ENCODE measurements around the gene NKAIN4.

The NKAIN4 gene

DNA sequence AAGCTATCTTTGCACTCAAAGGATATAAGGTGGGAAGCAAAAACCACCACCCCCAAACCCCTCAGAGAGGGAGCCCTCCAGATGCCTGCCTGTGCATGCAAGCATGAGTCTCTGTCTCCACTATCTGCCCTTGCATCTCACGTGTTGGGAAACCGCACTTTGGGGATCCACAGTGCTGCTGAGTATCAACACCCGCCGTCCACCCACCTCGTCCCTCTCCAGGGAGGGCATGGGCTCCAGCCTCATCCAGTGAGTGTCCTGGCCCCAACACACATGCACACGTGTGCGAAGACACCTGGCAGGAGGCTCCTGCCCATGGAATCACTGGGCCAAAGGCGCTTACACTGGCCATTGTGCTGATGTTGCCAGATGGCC lies 34.8 kb downstream of the NKAIN4 start:
- no peak for DNase-seq (ENCODE audit: low read depth, low spot score)

DNA sequence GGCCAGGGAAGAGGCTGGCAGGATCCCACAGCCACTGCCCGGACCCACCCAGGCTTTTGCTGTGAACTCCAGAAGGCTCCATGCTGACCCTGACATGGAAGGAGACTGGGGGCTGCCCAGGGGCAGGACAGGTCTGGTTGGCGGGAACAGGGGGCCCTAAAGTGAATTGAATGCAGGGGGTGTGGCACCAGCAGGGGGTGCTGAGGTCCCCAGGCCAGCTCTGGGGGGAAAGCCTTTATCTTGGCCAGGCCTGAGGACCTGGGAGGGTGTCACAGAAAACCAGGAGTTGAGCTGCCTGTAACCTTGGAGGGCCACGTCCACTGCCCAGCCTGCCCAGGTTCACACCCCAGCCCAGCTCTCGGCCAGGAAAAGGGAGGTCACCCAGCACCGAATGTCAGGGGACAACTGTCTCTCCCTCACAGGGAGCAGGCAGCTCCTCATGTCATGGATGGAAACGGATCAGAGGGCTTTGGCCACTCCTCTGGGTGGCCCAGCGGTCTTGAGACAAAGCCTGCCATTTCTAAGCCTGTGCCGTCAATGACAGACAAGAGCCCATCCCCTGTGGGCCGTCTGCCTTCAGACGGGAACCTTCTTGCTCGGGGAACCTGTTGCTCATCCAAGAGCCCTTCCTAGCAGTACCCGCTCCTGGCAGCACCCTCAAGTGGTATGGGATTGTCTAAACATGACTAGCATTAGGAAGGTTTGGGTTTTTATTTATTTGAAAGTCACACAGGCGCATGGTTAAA lies 35.4 kb downstream of the NKAIN4 start:
- DNase-seq (ENCODE audit: low read depth, low spot score): no peak

DNA sequence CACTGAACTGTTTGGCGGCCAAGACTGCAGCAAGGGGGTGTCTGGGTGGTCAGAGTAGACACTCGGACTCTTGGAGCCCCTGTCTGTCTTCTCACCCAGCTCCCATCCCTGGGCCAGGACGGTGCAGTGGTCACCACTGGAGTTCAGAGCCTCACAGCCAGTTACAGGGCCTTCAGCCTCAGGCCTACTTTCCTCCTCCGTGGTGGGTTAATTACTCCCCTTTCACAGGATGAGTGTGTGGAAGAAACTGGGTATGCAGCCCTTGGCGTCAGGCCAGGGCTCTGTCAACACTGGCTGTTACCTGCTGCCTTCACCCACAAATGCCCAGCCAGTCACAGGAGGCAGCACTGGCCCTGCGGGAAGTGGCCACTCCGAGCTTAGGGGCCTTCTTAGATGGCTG lies 36.6 kb downstream of the NKAIN4 start:
- DNase-seq (ENCODE audit: low read depth, low spot score): no peak

DNA sequence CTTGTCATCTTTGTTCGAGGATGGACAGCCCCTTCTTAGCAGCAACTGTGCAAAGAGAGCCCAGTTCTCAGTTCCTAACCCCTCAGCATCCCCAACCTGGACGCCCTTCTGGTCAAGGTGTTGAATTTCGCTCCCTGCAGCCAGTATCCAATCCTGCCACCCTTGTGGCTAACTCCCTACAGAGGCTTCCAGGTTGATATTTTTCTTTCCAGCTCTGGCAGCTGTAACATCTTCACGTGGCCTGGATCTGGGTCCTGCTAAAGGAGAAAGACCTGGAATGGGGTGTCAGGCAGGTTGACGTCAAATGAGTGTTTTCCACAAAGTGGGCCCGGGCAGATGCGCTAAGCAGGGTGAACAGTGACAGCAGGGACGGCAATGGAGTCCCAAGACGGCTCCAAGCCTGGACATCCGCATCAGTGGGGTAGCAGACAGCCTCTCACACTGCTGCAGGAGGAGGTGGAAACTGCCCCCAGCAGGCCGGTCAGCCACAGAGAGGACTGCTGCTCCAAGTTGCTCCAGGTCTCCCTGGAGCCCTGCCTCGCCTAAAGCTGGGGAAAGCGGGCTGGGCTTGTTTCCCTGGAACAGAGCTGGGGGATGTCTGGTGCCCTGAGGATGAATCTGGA lies 37.3 kb downstream of the NKAIN4 start:
- DNase-seq (ENCODE audit: low read depth, low spot score): no peak

DNA sequence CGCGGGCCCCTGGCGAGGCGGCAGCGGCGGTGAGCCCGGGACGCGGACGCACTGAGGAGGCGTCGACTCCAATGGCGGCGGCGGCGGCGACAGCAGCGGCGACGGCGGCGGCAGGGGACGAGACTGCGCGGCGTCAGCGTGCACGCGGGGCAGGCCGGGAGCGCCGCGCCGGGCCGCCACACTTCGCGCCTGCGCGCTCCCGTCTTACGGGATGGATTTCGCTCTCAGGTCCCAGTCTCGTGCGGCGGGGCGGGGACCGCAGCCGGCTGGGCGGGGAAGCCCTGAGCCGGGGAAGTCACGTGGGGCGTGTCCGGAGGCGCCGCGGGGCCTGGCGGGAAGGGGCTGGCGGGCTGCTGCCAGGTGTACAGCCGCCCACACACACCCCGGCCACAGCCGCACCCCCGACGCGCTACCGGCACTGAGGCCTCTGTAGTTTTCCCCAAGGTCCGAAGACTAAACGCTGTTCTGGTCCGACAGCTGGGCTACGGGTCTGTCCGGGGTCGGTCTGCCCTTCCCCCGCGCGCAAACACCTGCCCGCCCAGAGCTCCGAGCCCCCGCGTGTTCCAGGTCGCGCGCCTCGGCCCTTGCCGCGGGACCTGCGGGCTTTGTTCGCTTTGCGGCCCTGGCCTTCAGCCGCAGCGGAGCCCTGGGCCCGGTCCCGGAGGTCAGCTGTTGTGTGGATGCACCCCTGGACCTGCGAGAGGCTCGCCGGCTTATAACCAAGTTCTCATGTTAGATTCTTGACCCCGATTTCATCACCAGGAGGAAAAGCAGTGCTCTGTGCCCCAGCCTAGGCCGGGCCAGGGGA lies 38.0 kb downstream of the NKAIN4 start, which contains the start of gene YTHDF1:
TSS of gene YTHDF1 (minus strand) at position 91 of the 808 bp plus-strand sequence. CDS start 239 bp downstream, outside the sequence.
- DNase-seq (ENCODE audit: low read depth, low spot score): peak; percentile 87

DNA sequence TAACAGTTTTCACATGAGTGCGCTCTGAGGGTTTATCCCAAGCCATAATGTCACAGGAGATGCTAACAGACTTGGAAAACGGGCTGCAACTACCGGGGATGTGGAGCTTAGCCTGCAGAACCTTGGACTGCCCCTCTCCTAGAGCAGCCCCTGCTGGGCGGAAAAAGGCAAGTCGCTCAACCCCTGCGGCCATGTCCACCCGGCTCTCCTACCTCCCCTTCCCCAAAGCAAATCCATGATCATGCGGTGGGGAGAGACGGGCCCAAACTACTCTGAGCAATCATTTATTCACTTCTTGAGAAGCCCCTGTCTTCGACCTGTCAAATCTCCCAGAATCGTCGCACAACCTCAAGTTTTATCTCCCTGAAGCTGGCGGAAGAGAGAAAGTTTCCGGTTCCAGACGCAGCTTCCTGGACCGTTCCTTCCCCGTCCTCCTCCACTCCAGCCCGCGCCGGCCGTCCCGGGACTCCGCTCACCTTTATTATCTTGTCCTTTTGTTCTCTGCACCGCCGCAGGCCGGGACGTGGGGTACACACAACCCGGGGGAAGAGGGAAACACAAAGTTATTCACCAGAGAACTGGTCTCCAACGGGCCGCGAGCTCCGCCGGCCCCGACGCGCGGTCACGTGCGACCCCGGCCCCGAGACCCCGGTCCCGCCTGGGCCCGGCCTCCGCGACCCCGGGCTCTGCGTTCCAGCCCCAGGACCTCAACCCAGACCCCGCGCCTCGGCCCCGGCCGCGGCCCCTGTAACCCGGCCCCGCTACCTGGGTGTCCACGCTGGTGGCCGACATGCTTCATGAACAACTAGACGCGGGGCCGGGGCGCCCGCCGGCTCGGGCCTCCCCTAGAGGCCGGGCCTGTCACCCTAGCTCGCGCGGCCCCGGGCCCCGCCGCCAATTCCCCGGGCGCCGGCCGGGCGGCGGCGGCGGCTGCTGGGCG lies 38.9 kb downstream of the NKAIN4 start:
- DNase-seq (ENCODE audit: low read depth, low spot score): no peak

DNA sequence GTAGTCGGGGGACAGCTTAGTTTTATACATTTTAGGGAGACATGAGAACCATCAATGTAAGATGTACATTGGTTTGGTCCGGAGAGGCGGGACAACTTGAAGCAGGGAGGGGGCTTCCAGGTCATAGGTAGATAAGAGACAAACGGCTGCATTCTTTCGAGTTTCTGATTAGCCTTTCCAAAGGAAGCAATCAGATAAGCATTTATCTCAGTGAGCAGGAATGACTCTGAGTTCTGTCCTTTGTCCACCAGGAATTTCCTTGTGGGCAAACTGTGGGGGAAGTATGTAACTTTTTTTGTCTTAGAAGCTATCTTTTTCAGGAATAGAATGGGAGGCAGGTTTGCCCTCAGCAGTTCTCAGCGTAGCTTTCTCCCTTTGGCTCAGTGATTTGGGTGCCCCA lies 39.7 kb downstream of the NKAIN4 start:
- no peak for DNase-seq (ENCODE audit: low read depth, low spot score)

DNA sequence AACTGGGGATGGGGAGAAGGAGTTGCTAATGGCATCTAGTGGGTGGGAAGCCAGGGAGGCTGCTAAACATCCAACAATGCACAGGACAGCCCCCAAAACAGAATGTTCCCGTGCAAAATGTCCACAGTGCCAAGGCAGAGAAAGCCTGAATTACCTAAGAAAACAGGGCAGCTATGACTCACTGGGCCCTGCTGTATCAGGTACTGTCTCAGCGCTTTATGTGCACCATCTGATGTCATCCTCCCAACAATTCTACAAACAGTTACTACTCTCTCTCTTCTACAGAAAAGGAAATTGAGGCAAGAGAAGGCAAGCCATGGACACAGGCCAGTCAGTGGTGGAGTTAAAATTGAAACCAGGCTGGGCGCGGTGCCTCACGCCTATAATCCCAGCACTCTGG lies 41.5 kb downstream of the NKAIN4 start:
- DNase-seq (ENCODE audit: low read depth, low spot score): no peak

DNA sequence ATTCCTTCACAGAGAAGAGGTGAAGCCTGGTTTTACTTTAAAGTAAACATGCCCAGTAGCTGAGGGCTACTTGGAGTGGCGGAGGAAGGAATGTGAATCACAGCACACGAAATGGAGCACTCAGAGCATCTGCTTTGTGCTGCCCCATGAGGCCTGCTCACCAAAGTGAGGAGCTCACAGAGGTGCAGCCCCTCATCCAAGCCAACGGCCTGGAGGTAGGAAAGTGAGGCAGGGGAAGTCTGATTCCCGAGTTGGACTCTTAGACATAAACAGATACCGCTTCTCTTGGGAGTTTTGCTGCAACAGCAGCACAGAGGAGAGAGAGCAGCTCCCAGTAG lies 41.9 kb downstream of the NKAIN4 start:
- DNase-seq (ENCODE audit: low read depth, low spot score): no peak

DNA sequence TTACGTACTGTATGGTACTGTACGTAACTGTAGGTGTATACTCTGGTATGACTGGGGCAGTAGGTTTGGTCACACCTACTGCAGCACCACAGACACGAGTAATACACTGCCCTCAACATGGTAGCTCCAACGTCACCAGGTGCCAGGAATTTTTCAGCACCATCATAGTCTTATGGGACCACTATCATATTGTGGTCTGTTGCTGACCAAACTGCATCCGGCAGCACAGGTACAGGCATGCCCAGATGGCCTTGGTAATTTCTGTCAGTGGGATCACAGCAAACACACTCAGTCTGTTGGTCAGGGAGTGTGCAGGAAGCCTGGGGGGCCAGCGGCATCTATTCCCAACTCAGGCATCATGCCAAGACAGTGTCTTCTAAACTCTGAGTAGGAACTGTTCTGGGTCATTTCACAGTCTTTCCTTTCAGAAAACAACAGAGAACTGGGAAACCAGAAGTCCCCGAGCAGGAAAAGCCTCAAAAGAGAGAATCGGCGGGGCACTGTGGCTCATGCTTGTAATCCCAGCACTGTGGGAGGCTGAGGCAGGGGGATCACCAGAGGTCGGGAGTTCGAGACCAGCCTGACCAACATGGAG lies 44.2 kb downstream of the NKAIN4 start:
- no peak for DNase-seq (ENCODE audit: low read depth, low spot score)

DNA sequence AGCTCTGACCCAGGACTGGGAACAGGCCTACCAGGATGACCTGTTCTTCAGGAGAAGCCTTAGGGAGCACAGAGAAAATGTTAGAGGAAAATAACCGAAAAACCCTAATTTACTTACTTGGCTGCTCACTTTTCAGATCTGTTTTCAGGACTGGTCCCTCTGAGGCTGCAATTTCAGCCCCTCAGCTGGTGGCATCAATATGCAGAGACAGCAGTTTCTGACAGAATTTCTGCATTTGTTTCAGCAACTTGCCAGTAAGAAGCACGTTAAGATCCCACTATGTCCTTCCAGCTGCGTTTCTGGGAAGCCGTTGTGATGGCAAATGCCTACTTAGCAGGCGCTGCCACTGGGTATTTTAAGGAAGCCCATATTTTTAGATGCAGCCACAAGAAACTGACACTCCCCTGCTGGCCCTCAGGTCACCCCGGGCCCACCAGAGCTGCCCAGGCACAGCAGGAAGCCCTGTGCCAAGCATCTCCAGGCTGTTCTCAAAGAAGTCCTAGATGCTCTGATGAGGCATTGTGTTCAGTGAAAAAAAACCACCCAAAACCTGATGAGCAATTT lies 45.8 kb downstream of the NKAIN4 start:
- no peak for DNase-seq (ENCODE audit: low read depth, low spot score)

DNA sequence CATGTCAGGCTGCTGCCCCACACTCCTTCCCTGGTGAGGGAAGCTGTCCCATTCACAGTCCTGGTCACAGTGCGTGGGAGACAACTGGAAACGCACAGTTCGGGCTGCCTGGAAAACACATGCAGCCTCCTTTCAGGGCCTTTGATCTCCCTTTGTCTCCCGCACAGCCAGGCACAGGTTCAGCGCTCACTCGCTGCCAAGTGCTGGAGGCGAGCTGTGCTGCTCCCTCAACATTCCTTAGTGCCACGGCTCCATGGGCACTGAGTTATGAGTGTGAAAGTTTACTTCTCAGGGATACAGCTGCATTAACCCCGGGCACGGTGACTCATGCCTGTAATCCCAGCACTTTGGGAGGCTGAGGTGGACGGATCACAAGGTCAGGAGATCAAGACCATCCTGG lies 47.4 kb downstream of the NKAIN4 start:
- DNase-seq (ENCODE audit: low read depth, low spot score): no peak

DNA sequence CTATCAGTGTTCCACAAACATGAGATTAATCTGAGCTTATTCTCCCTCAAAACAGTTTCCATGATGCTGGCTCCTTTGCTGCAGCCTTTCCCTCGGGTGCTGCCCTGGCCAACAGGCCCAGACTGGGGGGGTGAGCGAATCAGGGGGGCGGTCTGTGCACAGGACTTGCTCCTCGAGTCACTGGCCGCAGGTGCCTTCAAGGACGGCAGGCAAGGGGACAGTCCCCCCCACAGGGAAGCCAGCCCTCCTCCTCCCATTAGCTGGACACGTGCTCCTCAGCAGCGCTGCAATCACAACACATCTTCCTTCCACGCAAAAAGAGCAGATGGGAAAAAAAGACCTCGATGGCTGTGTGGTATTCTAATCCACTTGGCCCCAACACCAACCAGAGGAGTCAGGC lies 48.4 kb downstream of the NKAIN4 start:
- DNase-seq (ENCODE audit: low read depth, low spot score): no peak

DNA sequence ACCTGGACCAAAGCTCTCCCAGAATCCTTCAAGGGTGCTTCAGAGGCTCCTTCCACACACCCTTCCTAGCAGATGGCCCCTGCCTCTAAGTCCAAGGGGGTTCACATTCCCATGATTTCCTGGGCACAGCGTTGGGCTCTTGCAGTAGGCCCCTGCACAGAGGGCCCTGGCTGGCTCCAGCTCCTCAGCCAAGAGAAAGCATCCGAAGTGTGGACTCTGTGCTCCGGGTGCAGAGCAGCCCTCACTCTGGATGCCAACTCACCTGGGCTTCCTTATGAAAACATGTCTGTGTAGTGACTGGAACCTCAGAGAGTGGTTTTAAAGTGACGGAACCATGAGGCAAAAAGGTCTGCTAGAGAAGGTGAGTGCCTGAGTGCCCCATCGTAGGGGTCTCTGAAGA lies 49.9 kb downstream of the NKAIN4 start:
- no peak for DNase-seq (ENCODE audit: low read depth, low spot score)

DNA sequence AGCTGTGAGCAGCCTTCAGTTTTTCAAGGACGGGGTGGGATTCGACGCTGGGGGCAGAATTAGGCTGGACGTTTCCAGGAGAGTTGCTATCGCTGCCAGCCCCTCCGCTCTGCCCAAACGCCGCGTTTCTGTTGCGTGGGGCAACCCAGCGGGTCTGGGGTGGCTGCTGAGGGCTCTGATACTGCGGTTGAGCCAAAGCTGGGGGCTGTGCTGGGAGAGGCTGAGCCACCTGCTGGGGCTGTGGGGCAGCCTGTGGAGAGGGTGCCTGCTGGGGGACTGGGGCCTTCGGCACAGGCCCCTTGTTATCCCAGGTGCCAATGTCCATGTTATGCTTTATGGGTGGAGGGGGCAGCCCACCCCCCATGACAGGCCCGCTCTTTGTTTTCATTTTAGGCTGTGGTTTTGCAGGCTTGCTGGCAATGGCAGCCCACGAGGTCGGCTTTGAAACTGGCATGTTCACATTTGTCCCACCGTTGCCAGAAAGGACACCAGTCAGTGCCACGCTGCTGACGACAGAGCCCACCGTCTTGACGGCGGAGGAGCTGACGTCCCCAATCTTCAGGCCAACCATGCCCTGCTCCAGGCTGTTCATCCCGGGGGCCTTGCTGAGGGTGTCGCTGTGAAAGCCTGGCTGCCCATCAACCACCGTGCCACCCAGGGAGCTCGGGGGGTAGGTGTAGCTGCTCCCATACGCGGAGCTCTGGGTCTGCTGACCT lies 51.3 kb downstream of the NKAIN4 start:
- DNase-seq (ENCODE audit: low read depth, low spot score): no peak

DNA sequence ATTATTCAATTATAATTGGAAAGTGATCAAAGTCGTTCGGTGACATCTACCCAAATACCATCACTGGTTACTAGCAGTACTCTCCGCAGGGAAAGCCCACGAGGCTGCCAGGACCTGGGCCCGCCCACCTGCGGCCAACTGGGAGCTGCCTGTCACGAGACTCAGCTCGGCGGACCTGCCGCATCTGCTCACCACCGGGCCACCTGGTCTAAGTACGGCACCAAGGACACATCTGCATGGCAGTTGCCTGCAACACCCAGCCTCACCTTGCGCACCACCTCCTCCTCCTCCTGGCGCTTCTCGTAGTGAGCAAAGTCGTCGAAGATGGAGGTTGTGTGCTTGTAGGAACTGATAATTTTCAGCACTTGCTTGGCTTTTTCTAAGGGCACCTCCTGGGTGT lies 52.2 kb downstream of the NKAIN4 start:
- no peak for DNase-seq (ENCODE audit: low read depth, low spot score)

DNA sequence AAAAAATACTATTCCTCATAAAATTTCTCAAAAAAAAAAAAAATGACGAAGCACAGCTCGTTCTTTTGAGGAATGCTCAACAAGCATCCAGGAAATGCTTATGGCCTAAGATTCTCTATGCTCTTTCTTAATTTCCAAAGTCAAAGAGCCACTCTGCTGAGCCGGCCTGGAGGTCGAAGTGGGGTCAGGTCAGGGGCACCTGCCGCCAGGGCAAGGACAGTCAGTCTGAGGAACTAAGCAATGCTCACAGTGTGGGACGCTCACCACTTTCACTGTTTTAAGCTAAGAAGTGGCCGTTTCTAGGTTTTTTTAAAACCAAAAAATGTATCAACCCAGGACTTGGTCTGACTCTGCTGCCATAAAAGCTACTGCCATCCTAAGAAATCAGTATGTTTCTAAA lies 55.7 kb downstream of the NKAIN4 start:
- no peak for DNase-seq (ENCODE audit: low read depth, low spot score)

DNA sequence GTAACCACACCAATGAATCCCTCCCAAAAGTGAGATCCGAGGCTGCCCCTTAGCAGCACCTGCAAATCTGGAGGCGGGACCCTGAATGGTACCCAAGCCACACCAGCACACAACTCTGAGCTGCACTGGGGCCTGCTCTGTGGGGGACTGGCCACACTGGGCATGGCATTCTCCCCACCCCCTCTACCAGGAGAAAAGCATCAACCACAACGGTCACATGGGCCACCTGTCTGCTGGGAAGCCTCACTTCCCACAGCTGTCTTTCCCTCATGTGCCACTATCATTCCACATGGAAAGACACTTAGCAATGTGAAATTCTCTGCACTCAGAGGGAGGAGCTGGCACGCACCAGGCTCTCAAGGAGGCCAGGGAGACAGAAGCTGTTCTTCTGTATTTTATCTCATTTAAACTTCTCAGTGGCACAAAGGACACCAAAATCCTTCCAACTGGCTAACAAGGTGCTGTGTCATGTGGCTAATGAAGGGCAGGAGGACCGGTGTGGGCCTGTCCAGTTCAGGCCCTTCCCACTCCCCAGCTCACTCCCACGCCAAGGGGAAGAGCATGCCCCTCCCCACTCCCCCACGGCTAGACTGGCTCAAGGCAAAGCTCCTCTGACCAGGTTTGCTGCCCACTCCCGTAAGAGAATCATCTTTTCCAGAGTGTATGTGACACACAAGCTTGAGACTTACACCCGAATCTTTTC lies 57.3 kb downstream of the NKAIN4 start:
- DNase-seq (ENCODE audit: low read depth, low spot score): no peak

DNA sequence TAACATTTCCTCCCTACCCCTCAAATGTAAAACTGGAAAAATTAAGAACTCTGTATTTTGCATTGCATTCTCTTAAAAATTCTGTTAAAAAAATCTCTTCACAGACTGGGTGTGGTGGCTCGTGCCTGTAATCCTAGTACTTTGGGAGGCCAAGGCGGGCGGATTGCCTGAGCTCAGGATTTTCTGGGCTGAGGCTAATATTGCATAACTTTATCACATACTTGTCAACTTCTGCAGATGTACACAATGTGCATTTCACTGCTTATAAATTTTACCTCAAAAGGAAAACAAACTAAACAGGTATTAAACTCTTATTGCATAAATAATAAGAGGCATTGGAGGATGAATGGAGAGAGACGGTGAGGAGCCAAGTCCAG lies 59.5 kb downstream of the NKAIN4 start:
- DNase-seq (ENCODE audit: low read depth, low spot score): no peak

Measured in activated naive CD8-positive, alpha-beta T cell treated with anti-CD3 and anti-CD28 coated beads, Interleukin-2, amount 50 U/mL, for 16 hours (primary cell).